ENCODE data around the gene ZNF792. TPM values are rescaled to one million over a fixed set of nuclear protein-coding genes. Genes with fewer than 3 reads are reported as not detected.
"Not testable (repeated sequence)": the region's sequence is repeated elsewhere in the genome, so short reads cannot be mapped to it uniquely, and the experiment has no call there.

Gene ZNF792
- total RNA-seq, 3 donors from 2014 or later (not counting 1 experiment from before 2014, with no cell fraction given): 11.9 to 19.6 (median 16.2) TPM

GRCh38 chr19:34967551-34967950 is 3.5 kb upstream of the ZNF792 start:
- H3K27ac Mint-ChIP-seq: no peak overlapping the region
- no peak overlapping the region for H3K4me3 ChIP-seq (ENCODE audit: low read length)
- H3K27me3 ChIP-seq (ENCODE audit: control insufficient read depth, insufficient read depth, low read length): no peaks in the 10 kb centered on the region
- peaks cover 7% of the 10 kb centered on the region for H3K36me3 Mint-ChIP-seq
- H3K27ac ChIP-seq (ENCODE audit: low read length): no peak overlapping the region
- no peak overlapping the region for H3K4me3 Mint-ChIP-seq
- H3K9me3 ChIP-seq (ENCODE audit: control insufficient read depth, insufficient read depth, low read length): peaks cover 5% of the 10 kb centered on the region
- WGBS (ENCODE audit: insufficient coverage): 81% methylated on average over 5 of the region's 6 CpGs
- intact Hi-C loops (cut with micrococcal nuclease): no loop called here
- no peaks in the 10 kb centered on the region for H3K27me3 Mint-ChIP-seq (ENCODE audit: low read depth in 2 of 2)
- no peak for TF ChIP-seq CTCF (IDR thresholded peaks at IDR 0.05)
- H3K4me1 Mint-ChIP-seq: peaks cover 10 to 11% of the 10 kb centered on the region in 2 donors
- ATAC-seq (no peak), DNase-seq (no peak)
- peaks cover 4 to 6% of the 10 kb centered on the region in 2 donors for H3K9me3 Mint-ChIP-seq
- H3K36me3 ChIP-seq (ENCODE audit: control insufficient read depth, insufficient read depth, low read length): no peaks in the 10 kb centered on the region
- H3K4me1 ChIP-seq (ENCODE audit: control insufficient read depth, insufficient read depth, low read length): peaks cover 15% of the 10 kb centered on the region

GRCh38 chr19:34965505-34965904 is 1.5 kb upstream of the ZNF792 start:
- H3K9me3 ChIP-seq (ENCODE audit: control insufficient read depth, insufficient read depth, low read length): peaks cover 25% of the 10 kb centered on the region
- H3K27me3 ChIP-seq (ENCODE audit: control insufficient read depth, insufficient read depth, low read length); H3K4me3 ChIP-seq (ENCODE audit: low read length); intact Hi-C loops (cut with micrococcal nuclease); ATAC-seq; H3K27ac ChIP-seq (ENCODE audit: low read length); DNase-seq; H3K27me3 Mint-ChIP-seq (ENCODE audit: low read depth in 2 of 2); H3K36me3 ChIP-seq (ENCODE audit: control insufficient read depth, insufficient read depth, low read length): not testable (repeated sequence)
- peaks cover 30% of the 10 kb centered on the region for H3K4me1 ChIP-seq (ENCODE audit: control insufficient read depth, insufficient read depth, low read length)
- peaks cover 11 to 18% of the 10 kb centered on the region in 2 donors for H3K9me3 Mint-ChIP-seq
- peaks cover 23% of the 10 kb centered on the region for H3K36me3 Mint-ChIP-seq
- peak overlapping the region; percentile 74 for H3K4me3 Mint-ChIP-seq
- H3K4me1 Mint-ChIP-seq: peaks cover 18 to 27% of the 10 kb centered on the region in 2 donors
- 97% methylated on average over 5 of the region's 5 CpGs for WGBS (ENCODE audit: insufficient coverage)
- peak overlapping the region in 1 of 2 donors; percentile 58 for H3K27ac Mint-ChIP-seq

- H3K4me3 ChIP-seq (ENCODE audit: low read length): no peak overlapping the region
- peaks cover 13 to 25% of the 10 kb centered on the region in 2 donors for H3K9me3 Mint-ChIP-seq
- peak overlapping the region; percentile 33 to 45 for H3K27ac Mint-ChIP-seq
- peak overlapping the region; percentile 77 for H3K4me3 Mint-ChIP-seq
- H3K27me3 ChIP-seq (ENCODE audit: control insufficient read depth, insufficient read depth, low read length): no peaks in the 10 kb centered on the region
- H3K4me1 Mint-ChIP-seq: peaks cover 18 to 36% of the 10 kb centered on the region in 2 donors
- H3K9me3 ChIP-seq (ENCODE audit: control insufficient read depth, insufficient read depth, low read length): peaks cover 34% of the 10 kb centered on the region
- DNase-seq (no peak), ATAC-seq (no peak)
- TF ChIP-seq CTCF (IDR thresholded peaks at IDR 0.05): no peak
- 70% methylated on average over 6 of the region's 6 CpGs for WGBS (ENCODE audit: insufficient coverage)
- peaks cover 30% of the 10 kb centered on the region for H3K4me1 ChIP-seq (ENCODE audit: control insufficient read depth, insufficient read depth, low read length)
- peaks cover 16% of the 10 kb centered on the region for H3K36me3 ChIP-seq (ENCODE audit: control insufficient read depth, insufficient read depth, low read length)
- no peaks in the 10 kb centered on the region for H3K27me3 Mint-ChIP-seq (ENCODE audit: low read depth in 2 of 2)
- intact Hi-C loops (cut with micrococcal nuclease): no loop called here
- H3K36me3 Mint-ChIP-seq: peaks cover 32% of the 10 kb centered on the region
- no peak overlapping the region for H3K27ac ChIP-seq (ENCODE audit: low read length)
Observed at GRCh38 chr19:34964598-34964997, 569 bp upstream of the ZNF792 start.

- H3K27me3 ChIP-seq (ENCODE audit: control insufficient read depth, insufficient read depth, low read length): no peaks in the 10 kb centered on the region
- H3K4me3 ChIP-seq (ENCODE audit: low read length): peak overlapping the region; percentile 88
- H3K9me3 ChIP-seq (ENCODE audit: control insufficient read depth, insufficient read depth, low read length): peaks cover 51% of the 10 kb centered on the region
- Mint-ChIP-seq H3K9me3 (peaks cover 13 to 30% of the 10 kb centered on the region in 2 donors), H3K36me3 (peaks cover 47% of the 10 kb centered on the region), H3K27me3 (ENCODE audit: low read depth in 2 of 2) (no peaks in the 10 kb centered on the region), H3K4me1 (peaks cover 18 to 37% of the 10 kb centered on the region in 2 donors), H3K4me3 (peak overlapping the region; percentile 98), H3K27ac (peak overlapping the region; percentile 83 to 94)
- no peak for TF ChIP-seq CTCF (IDR thresholded peaks at IDR 0.05)
- peak overlapping the region; percentile 51 for H3K27ac ChIP-seq (ENCODE audit: low read length)
- ATAC-seq (no peak), DNase-seq (peak in 1 of 2 donors; percentile 25)
- peaks cover 33% of the 10 kb centered on the region for H3K36me3 ChIP-seq (ENCODE audit: control insufficient read depth, insufficient read depth, low read length)
- intact Hi-C loops (cut with micrococcal nuclease): no loop called here
- WGBS (ENCODE audit: insufficient coverage): 26% methylated on average over 14 of the region's 14 CpGs
- H3K4me1 ChIP-seq (ENCODE audit: control insufficient read depth, insufficient read depth, low read length): peaks cover 30% of the 10 kb centered on the region
Observed at GRCh38 chr19:34962687-34963572, 1.1 kb downstream of the ZNF792 start.
